ENCODE results near the gene SERF2. TPM values are rescaled to one million over a fixed set of nuclear protein-coding genes. Genes with fewer than 3 reads are reported as not detected.
"Not testable (repeated sequence)": the region's sequence is repeated elsewhere in the genome, so short reads cannot be mapped to it uniquely, and the experiment has no call there.

SERF2 gene
- polyA plus RNA-seq (2012; ENCODE audit: missing spikeins), result 955 TPM

DNA sequence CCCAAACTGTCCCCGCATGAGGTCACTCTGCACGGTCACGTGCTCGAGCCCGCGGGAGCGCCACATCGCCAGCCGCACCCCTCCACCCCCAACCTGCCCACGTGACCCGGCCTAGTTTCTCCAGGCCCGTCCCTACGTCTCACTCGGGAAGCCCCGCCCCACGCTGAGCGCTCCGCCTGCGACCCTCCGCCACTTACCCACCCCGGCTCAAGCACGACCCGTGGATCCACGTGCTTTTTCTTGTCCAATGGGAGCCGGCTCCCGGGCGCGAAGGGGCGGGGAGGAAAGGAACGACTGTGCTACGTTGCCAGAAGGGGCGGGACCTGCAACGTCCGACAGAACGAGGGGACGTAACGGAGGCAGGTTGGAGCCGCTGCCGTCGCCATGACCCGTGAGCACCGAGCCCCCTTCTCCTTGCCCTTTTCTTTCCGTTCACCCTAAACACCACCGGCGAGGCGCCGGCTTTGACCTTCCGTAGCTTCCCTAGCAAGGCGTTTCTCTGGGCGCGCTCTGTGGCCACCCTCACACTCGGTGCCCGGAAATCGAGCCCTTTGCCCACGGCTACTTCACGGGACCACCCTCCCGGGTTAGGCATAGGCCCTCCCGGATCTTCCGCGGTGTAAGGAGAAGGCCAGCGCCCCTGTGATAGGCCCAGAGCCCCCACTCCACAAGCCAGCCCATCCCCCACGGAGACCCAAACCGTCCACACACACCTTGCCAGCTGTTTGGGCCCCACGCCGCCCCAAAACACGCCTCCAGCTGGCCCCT is at the start of gene SERF2:
Gene SERF2, plus strand, starts transcription at position 328 of the 768 bp plus-strand sequence. Its CDS starts 57 bp downstream, at position 385.
- TF ChIP-seq TAF1 (IDR thresholded peaks at IDR 0.05; ENCODE audit: borderline replicate concordance, low read depth, low read length) (peak; percentile 54; the same call in 1 of the 2 replicates), POLR2AphosphoS5 (IDR thresholded peaks at IDR 0.05; ENCODE audit: low read depth, low read length) (peak; percentile 98), POLR2A (IDR thresholded peaks at IDR 0.05; ENCODE audit: low read depth, low read length) (peak; percentile 97)
- FAIRE-seq, result peak; percentile 98
- peak; percentile 98 for DNase-seq (ENCODE audit: insufficient read length)

DNA sequence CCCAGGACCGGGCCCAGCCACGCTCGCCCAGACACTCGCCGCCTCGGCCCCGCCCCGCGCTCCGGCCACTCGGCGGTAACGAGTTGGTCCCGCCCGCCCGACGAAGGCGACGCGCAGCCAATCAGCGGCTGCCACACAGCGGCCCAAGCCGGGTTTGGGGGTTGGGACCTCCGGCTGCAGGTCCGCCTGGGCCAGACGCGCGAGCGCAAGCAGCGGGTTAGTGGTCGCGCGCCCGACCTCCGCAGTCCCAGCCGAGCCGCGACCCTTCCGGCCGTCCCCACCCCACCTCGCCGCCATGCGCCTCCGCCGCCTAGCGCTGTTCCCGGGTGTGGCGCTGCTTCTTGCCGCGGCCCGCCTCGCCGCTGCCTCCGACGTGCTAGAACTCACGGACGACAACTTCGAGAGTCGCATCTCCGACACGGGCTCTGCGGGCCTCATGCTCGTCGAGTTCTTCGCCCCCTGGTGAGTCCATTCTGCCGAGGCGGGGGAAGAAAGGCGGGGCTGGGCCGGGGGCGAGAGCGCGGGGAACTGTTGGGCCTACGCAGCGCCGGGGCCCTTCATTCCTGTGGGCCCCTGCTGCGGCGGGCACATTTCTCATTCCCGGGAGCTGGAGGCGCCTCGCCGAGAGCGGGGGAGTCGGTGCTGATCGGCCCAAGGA is 45.7 kb upstream of the SERF2 start, which contains the start of gene PDIA3:
Gene PDIA3, plus strand, starts transcription at position 194 of the 658 bp plus-strand sequence. Its CDS starts 102 bp downstream, at position 296.
- peak; percentile 84 for DNase-seq (ENCODE audit: insufficient read length)
- peak; percentile 91 for FAIRE-seq
- TF ChIP-seq TAF1 (IDR thresholded peaks at IDR 0.05; ENCODE audit: borderline replicate concordance, low read depth, low read length), result peak; percentile 81
- peak; percentile 75 for TF ChIP-seq POLR2AphosphoS5 (IDR thresholded peaks at IDR 0.05; ENCODE audit: low read depth, low read length)
- peak; percentile 89; the same call in 1 of the 2 replicates for TF ChIP-seq POLR2A (IDR thresholded peaks at IDR 0.05; ENCODE audit: low read depth, low read length)

DNA sequence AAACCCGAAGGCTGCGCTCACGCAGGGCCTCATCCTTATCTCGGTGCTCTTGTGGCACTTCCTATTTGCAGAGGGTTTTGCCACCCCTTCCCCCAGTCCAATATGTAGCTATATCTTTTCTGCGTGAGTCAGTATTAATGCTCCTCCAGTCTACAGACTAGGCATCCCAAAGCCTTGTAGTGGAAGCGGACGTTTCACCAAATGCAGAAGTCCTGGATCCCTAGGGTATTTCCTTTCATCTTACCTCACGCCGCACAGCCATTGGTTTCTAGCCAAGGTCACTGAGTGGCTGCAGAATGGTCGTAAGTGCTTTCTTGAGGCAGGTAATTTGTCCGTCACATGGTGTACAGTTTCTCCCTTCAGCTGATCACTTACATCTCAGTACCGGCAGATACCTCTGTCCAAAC is 45.2 kb upstream of the SERF2 start:
- not testable (repeated sequence) for DNase-seq (ENCODE audit: insufficient read length)
- peak; percentile 57 for FAIRE-seq

DNA sequence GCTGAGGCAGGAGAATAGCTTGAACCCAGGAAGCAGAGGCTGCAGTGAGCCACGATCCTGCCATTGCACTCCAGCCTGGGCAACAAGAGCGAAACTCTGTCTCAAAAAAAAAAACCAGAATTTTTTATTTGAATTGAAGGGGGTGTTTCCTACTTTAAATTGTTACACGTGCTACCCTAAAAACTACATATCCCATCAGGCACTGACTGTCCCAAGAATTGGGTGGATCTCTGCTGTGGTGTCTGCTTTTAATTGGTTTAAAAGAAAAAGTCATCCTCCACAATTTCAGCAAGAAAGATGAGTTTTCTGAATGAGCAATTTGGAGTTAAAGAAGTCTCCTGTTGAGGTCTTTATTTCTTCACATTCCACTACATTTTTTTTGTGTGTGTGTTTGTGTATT is 43.7 kb upstream of the SERF2 start:
- DNase-seq (ENCODE audit: insufficient read length) (no peak), FAIRE-seq (no peak)
- TF ChIP-seq POLR2AphosphoS5 (IDR thresholded peaks at IDR 0.05; ENCODE audit: low read depth, low read length), result no peak
- TF ChIP-seq TAF1 (IDR thresholded peaks at IDR 0.05; ENCODE audit: borderline replicate concordance, low read depth, low read length), result no peak
- no peak for TF ChIP-seq POLR2A (IDR thresholded peaks at IDR 0.05; ENCODE audit: low read depth, low read length)

DNA sequence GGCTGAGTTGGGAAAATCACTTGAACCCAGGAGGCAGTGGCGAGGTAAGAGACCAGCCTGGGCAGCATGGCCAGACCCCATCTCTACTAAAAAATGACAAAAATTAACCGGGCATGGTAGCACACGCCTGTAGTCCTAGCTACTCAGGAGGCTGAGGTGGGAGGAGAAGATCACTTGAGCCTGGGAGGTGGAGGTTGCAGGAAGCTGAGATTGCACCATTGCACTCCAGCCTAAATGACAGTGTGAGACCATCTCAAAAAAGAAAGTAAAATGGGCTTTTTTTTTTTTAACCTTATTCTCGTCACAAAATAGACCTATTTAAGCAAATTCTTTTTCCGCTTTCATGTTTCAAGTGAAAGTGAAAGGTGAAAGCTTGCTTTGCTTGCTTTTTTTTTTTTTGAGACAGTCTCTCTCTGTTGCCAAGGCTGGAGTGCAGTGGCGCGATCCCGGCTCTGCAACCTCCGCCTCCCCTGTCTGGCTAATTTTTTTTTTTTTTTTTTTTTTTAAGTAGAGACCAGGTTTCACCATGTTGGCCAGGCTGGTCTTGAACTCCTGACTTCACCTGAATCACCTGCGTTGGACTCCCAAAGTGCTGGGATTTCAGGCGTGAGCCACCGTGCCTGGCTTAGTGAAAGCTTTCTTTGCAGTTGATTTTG is 42.3 kb upstream of the SERF2 start:
- peak; percentile 51 for FAIRE-seq
- TF ChIP-seq POLR2AphosphoS5 (IDR thresholded peaks at IDR 0.05; ENCODE audit: low read depth, low read length), result no peak
- TF ChIP-seq POLR2A (IDR thresholded peaks at IDR 0.05; ENCODE audit: low read depth, low read length), result no peak
- no peak for TF ChIP-seq TAF1 (IDR thresholded peaks at IDR 0.05; ENCODE audit: borderline replicate concordance, low read depth, low read length)

DNA sequence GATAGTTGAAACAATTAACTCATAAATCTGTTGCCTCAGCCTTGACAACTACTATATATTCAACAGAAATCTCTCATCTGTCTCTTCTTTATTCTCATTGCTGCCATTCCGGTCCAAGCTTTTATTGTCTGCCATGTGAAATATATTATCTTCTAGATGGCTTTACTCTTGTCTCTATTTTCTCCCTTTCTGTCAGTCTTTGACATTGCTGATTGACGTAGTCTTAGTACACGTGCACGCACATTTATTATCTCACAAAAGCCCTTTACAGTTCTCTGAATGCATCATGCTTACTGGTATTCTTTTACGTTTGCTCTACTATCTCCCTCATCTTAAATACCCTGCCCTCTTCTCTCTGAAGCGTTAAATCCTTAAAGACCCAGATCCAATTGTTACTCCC is 40.2 kb upstream of the SERF2 start:
- TF ChIP-seq POLR2A (IDR thresholded peaks at IDR 0.05; ENCODE audit: low read depth, low read length) (no peak), TAF1 (IDR thresholded peaks at IDR 0.05; ENCODE audit: borderline replicate concordance, low read depth, low read length) (no peak), POLR2AphosphoS5 (IDR thresholded peaks at IDR 0.05; ENCODE audit: low read depth, low read length) (no peak)
- FAIRE-seq, result no peak
- no peak for DNase-seq (ENCODE audit: insufficient read length)

More for the DNA sequence above, 42.3 kb upstream of the SERF2 start:
- DNase-seq (ENCODE audit: insufficient read length), result no peak

DNA sequence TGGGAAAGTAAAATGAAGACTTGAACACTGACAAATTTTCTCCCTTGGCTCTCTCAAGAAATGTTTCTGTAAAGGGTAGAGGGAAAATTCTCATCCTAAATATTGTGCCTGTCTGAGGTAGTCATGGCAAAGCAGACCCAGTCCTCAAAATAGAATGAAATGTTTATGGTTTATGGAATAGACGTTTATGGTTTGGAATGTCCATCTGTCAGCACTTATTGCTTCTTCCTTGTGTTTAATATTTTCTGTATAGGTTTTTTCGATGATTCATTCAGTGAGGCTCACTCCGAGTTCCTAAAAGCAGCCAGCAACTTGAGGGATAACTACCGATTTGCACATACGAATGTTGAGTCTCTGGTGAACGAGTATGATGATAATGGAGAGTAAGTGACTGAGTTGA is 29.3 kb upstream of the SERF2 start:
- no peak for DNase-seq (ENCODE audit: insufficient read length)
- TF ChIP-seq TAF1 (IDR thresholded peaks at IDR 0.05; ENCODE audit: borderline replicate concordance, low read depth, low read length) (no peak), POLR2AphosphoS5 (IDR thresholded peaks at IDR 0.05; ENCODE audit: low read depth, low read length) (no peak), POLR2A (IDR thresholded peaks at IDR 0.05; ENCODE audit: low read depth, low read length) (no peak)
- FAIRE-seq, result peak; percentile 50

DNA sequence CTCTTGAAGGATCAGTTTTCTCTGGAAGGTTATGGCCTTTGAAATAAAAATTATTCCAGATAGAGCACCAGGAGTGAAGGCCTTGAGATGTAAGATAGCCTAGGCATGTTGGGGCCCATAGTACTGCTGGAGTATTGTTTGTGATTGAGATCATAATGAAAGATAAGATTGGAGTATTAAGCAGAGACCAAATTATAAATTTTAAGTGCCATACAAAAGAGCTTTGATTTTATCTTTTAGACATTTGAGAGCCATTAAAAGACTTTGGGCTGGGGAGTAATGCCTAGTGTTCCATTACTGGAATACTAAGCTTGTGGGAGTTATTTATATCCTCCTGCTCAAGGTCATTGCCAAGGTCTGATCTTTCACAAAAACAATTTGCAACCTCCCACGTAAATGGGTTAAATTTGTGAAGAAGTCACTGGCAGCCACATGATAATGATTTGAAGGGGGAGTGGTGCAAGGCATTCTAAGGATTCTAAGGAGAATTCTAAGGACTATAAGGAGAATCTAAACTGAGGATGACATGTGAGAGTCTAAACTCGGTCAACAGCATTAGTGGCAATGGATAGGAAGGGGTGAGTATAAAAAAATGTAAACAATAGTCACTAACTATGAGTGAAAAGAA is 28.2 kb upstream of the SERF2 start:
- no peak for DNase-seq (ENCODE audit: insufficient read length)
- TF ChIP-seq POLR2AphosphoS5 (IDR thresholded peaks at IDR 0.05; ENCODE audit: low read depth, low read length) (no peak), TAF1 (IDR thresholded peaks at IDR 0.05; ENCODE audit: borderline replicate concordance, low read depth, low read length) (no peak), POLR2A (IDR thresholded peaks at IDR 0.05; ENCODE audit: low read depth, low read length) (no peak)
- no peak for FAIRE-seq

DNA sequence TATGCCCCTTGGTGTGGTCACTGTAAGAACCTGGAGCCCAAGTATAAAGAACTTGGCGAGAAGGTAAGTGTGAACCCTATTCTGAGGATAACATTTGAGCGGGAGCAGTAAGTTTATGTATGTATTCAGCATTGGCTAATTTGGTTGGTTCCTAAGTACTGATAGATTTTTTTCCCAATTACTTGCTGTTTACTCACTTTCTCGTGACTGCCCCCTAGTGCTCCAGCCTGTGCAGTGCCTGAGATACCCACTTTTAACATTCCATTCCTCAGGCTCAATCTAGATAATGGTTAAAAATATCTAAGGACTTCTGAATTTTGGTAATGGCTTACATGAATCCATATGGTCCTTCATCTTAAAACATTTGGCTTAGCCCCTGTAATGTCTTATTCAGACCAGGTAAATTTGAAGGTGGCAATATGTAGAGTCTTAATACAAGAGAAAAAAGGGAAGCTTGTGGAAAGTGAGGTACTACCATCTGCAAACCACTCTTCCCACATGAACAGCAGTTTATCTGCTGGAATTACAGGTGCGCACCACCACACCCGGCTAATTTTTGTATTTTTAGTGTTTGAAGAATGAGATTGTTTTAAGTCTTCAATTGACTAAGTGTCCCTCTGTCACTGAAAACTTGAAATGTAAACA is 22.4 kb upstream of the SERF2 start:
- DNase-seq (ENCODE audit: insufficient read length), result no peak
- no peak for TF ChIP-seq POLR2AphosphoS5 (IDR thresholded peaks at IDR 0.05; ENCODE audit: low read depth, low read length)
- no peak for TF ChIP-seq POLR2A (IDR thresholded peaks at IDR 0.05; ENCODE audit: low read depth, low read length)
- no peak for TF ChIP-seq TAF1 (IDR thresholded peaks at IDR 0.05; ENCODE audit: borderline replicate concordance, low read depth, low read length)
- peak; percentile 33 for FAIRE-seq

DNA sequence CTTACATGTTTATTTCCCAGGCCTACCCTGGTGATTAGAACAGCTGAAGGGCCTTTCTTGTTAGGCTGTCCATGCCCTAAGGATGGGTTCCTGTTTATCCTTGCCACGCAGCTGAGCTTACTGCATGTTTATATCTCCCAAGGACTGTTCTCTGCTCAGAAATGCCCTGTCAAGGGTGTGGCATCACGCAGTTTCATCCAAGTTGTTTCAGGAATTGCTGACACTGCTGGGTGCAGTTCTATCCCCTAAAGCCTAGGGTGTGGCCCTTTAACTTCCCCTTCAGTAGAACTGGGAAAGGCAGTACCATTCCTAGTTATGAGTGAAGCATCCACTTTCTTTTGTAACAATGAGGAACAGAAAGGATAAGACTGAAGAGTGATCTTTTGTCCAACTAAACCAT is 20.3 kb upstream of the SERF2 start:
- no peak for DNase-seq (ENCODE audit: insufficient read length)
- no peak for FAIRE-seq
- no peak for TF ChIP-seq TAF1 (IDR thresholded peaks at IDR 0.05; ENCODE audit: borderline replicate concordance, low read depth, low read length)
- peak; percentile 22; the same call in 1 of the 2 replicates for TF ChIP-seq POLR2AphosphoS5 (IDR thresholded peaks at IDR 0.05; ENCODE audit: low read depth, low read length)
- TF ChIP-seq POLR2A (IDR thresholded peaks at IDR 0.05; ENCODE audit: low read depth, low read length), result no peak

DNA sequence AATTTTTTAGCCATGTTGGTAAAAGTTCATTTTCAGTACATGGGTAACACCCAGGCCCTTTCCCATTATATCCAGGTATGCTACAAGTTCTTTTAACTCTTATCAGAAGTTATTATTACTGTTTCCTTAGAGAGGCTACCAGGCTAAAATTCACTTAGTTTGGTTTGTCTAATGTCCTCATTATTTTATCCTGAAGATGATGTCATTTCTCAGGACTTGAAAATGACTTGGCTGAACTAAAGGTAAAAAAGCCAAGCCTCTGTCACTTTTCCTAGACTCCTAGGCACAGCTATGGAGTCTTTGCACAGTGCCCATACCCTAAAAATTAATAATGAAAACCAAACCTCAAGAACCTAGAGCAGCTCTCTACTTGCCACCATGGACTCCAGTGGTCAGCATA is 19.5 kb upstream of the SERF2 start:
- DNase-seq (ENCODE audit: insufficient read length) (no peak), FAIRE-seq (no peak)
- TF ChIP-seq TAF1 (IDR thresholded peaks at IDR 0.05; ENCODE audit: borderline replicate concordance, low read depth, low read length), result no peak
- TF ChIP-seq POLR2AphosphoS5 (IDR thresholded peaks at IDR 0.05; ENCODE audit: low read depth, low read length), result no peak
- TF ChIP-seq POLR2A (IDR thresholded peaks at IDR 0.05; ENCODE audit: low read depth, low read length), result no peak

Data from GM12892 (cell line).